ENCODE results near the gene ZNF783.
"Not testable (repeated sequence)": the region's sequence is repeated elsewhere in the genome, so short reads cannot be mapped to it uniquely, and the experiment has no call there.

Gene ZNF783

GRCh38 chr7:149226840-149227494 lies 35.0 kb upstream of the ZNF783 start:
- DNase-seq (ENCODE audit: insufficient read length) (no peak), FAIRE-seq (no peak)
- TF ChIP-seq POLR2AphosphoS5 (IDR thresholded peaks at IDR 0.05; ENCODE audit: low read depth, low read length): no peak
- no peak for TF ChIP-seq TAF1 (IDR thresholded peaks at IDR 0.05; ENCODE audit: borderline replicate concordance, low read depth, low read length)
- TF ChIP-seq POLR2A (IDR thresholded peaks at IDR 0.05; ENCODE audit: low read depth, low read length): no peak

- FAIRE-seq (no peak), DNase-seq (ENCODE audit: insufficient read length) (no peak)
- TF ChIP-seq TAF1 (IDR thresholded peaks at IDR 0.05; ENCODE audit: borderline replicate concordance, low read depth, low read length) (no peak), POLR2A (IDR thresholded peaks at IDR 0.05; ENCODE audit: low read depth, low read length) (no peak; the same call in 1 of the 2 replicates)
Measured at GRCh38 chr7:149228831-149229471, 33.0 kb upstream of the ZNF783 start.

- no peak for TF ChIP-seq POLR2AphosphoS5 (IDR thresholded peaks at IDR 0.05; ENCODE audit: low read depth, low read length)
- no peak for TF ChIP-seq POLR2A (IDR thresholded peaks at IDR 0.05; ENCODE audit: low read depth, low read length)
- TF ChIP-seq TAF1 (IDR thresholded peaks at IDR 0.05; ENCODE audit: borderline replicate concordance, low read depth, low read length): no peak
- DNase-seq (ENCODE audit: insufficient read length): no peak
- no peak for FAIRE-seq
Measured at GRCh38 chr7:149229526-149229925, 32.5 kb upstream of the ZNF783 start.

GRCh38 chr7:149232362-149232761 lies 29.6 kb upstream of the ZNF783 start:
- FAIRE-seq (no peak), DNase-seq (ENCODE audit: insufficient read length) (no peak)
- TF ChIP-seq TAF1 (IDR thresholded peaks at IDR 0.05; ENCODE audit: borderline replicate concordance, low read depth, low read length) (no peak), POLR2A (IDR thresholded peaks at IDR 0.05; ENCODE audit: low read depth, low read length) (no peak)

GRCh38 chr7:149233655-149234204 lies 28.3 kb upstream of the ZNF783 start:
- not testable (repeated sequence) for DNase-seq (ENCODE audit: insufficient read length); FAIRE-seq

GRCh38 chr7:149237502-149237901 lies 24.5 kb upstream of the ZNF783 start:
- FAIRE-seq (no peak), DNase-seq (ENCODE audit: insufficient read length) (no peak)
- no peak for TF ChIP-seq POLR2AphosphoS5 (IDR thresholded peaks at IDR 0.05; ENCODE audit: low read depth, low read length)
- no peak for TF ChIP-seq POLR2A (IDR thresholded peaks at IDR 0.05; ENCODE audit: low read depth, low read length)
- TF ChIP-seq TAF1 (IDR thresholded peaks at IDR 0.05; ENCODE audit: borderline replicate concordance, low read depth, low read length): no peak

- TF ChIP-seq POLR2AphosphoS5 (IDR thresholded peaks at IDR 0.05; ENCODE audit: low read depth, low read length): no peak
- no peak for TF ChIP-seq POLR2A (IDR thresholded peaks at IDR 0.05; ENCODE audit: low read depth, low read length)
- TF ChIP-seq TAF1 (IDR thresholded peaks at IDR 0.05; ENCODE audit: borderline replicate concordance, low read depth, low read length): no peak
- FAIRE-seq (no peak), DNase-seq (ENCODE audit: insufficient read length) (no peak)
Measured at GRCh38 chr7:149238051-149238450, 23.9 kb upstream of the ZNF783 start.

- FAIRE-seq (peak; percentile 91), DNase-seq (ENCODE audit: insufficient read length) (peak; percentile 95)
- no peak for TF ChIP-seq POLR2AphosphoS5 (IDR thresholded peaks at IDR 0.05; ENCODE audit: low read depth, low read length)
- peak; percentile 42; the same call in 1 of the 2 replicates for TF ChIP-seq POLR2A (IDR thresholded peaks at IDR 0.05; ENCODE audit: low read depth, low read length)
- 0 out of 2 replicates have a peak, but pooled peaks have one; percentile 27 for TF ChIP-seq TAF1 (IDR thresholded peaks at IDR 0.05; ENCODE audit: borderline replicate concordance, low read depth, low read length)
Measured at GRCh38 chr7:149239345-149240143, 22.5 kb upstream of the ZNF783 start, which contains the start of gene ZNF212. TSS of gene ZNF212 (plus strand) at chr7:149239651. CDS start at chr7:149239779, 128 bp downstream.

- FAIRE-seq (no peak), DNase-seq (ENCODE audit: insufficient read length) (no peak)
- TF ChIP-seq POLR2A (IDR thresholded peaks at IDR 0.05; ENCODE audit: low read depth, low read length) (no peak), POLR2AphosphoS5 (IDR thresholded peaks at IDR 0.05; ENCODE audit: low read depth, low read length) (no peak), TAF1 (IDR thresholded peaks at IDR 0.05; ENCODE audit: borderline replicate concordance, low read depth, low read length) (no peak)
Measured at GRCh38 chr7:149240637-149241036, 21.4 kb upstream of the ZNF783 start.

- DNase-seq (ENCODE audit: insufficient read length) (no peak), FAIRE-seq (no peak)
- TF ChIP-seq POLR2AphosphoS5 (IDR thresholded peaks at IDR 0.05; ENCODE audit: low read depth, low read length) (no peak), POLR2A (IDR thresholded peaks at IDR 0.05; ENCODE audit: low read depth, low read length) (no peak), TAF1 (IDR thresholded peaks at IDR 0.05; ENCODE audit: borderline replicate concordance, low read depth, low read length) (no peak)
Measured at GRCh38 chr7:149241696-149242095, 20.3 kb upstream of the ZNF783 start.

- FAIRE-seq: no peak
- DNase-seq (ENCODE audit: insufficient read length): no peak
- no peak for TF ChIP-seq TAF1 (IDR thresholded peaks at IDR 0.05; ENCODE audit: borderline replicate concordance, low read depth, low read length)
- no peak for TF ChIP-seq POLR2AphosphoS5 (IDR thresholded peaks at IDR 0.05; ENCODE audit: low read depth, low read length)
- no peak for TF ChIP-seq POLR2A (IDR thresholded peaks at IDR 0.05; ENCODE audit: low read depth, low read length)
Measured at GRCh38 chr7:149245244-149245643, 16.8 kb upstream of the ZNF783 start.

Measured in GM12892 (cell line).